GM21723 (cell line): Measurements from ENCODE around the gene FBXO38.

Source experiments
- ATAC-seq: cut with Tn5 transposase; IDR thresholded peaks from one replicate; pipeline ENCODE4 v1.9.1; 2021; ENCODE audit warnings: mild to moderate bottlenecking, moderate library complexity; ENCODE audit not compliant: unreplicated experiment

The FBXO38 gene

GRCh38 chr5:148471379-148471778, 87.6 kb downstream of the FBXO38 start:
- ATAC-seq, result no peak

GRCh38 chr5:148474025-148474511, 90.3 kb downstream of the FBXO38 start:
- no peak for ATAC-seq

- ATAC-seq, result no peak
Observed at GRCh38 chr5:148476302-148476701, 92.5 kb downstream of the FBXO38 start.

- no peak for ATAC-seq
Observed at GRCh38 chr5:148477429-148477828, 93.7 kb downstream of the FBXO38 start.

- ATAC-seq, result no peak
Observed at GRCh38 chr5:148482196-148482595, 98.4 kb downstream of the FBXO38 start.

- ATAC-seq, result peak; percentile 94
Observed at GRCh38 chr5:148482697-148483462, 99.1 kb downstream of the FBXO38 start.

- no peak for ATAC-seq
Observed at GRCh38 chr5:148483750-148484149, 100.0 kb downstream of the FBXO38 start.

- ATAC-seq, result no peak
Observed at GRCh38 chr5:148484651-148485050, 100.9 kb downstream of the FBXO38 start.

GRCh38 chr5:148486456-148486855, 102.7 kb downstream of the FBXO38 start:
- ATAC-seq, result no peak

GRCh38 chr5:148488757-148489156, 105.0 kb downstream of the FBXO38 start:
- no peak for ATAC-seq

- no peak for ATAC-seq
Observed at GRCh38 chr5:148491015-148491792, 107.4 kb downstream of the FBXO38 start.

- ATAC-seq, result no peak
Observed at GRCh38 chr5:148491793-148492184, 108.0 kb downstream of the FBXO38 start.

GRCh38 chr5:148492351-148492750, 108.6 kb downstream of the FBXO38 start:
- ATAC-seq, result no peak
